Measurements from ENCODE around the gene SF3B2.

Gene SF3B2

GRCh38 chr11:66011239-66011784 is 40.9 kb upstream of the SF3B2 start:
- TF ChIP-seq CTCF (IDR thresholded peaks at IDR 0.05) = no peak
- Histone ChIP-seq H3K4me1 (ENCODE audit: control insufficient read depth in 1 of 2, insufficient read depth in 1 of 2, low read depth in 1 of 2, low read length in 1 of 2) (peaks cover 0 to 9% of the 10 kb centered on the region in 2 experiments), H3K9me3 (no peaks in the 10 kb centered on the region), H3K36me3 (no peaks in the 10 kb centered on the region), H3K4me3 (ENCODE audit: low read depth in 1 of 2, low read length in 1 of 2) (no peak overlapping the region), H3K27me3 (peaks cover 62% of the 10 kb centered on the region), H3K27ac (no peak overlapping the region)

- Histone ChIP-seq H3K27ac (no peak within 1 kb of the TSS), H3K36me3 (no peaks in the 10 kb centered on the region), H3K4me3 (ENCODE audit: low read depth in 1 of 2, low read length in 1 of 2) (no peak within 1 kb of the TSS), H3K27me3 (peaks cover 62% of the 10 kb centered on the region), H3K9me3 (no peaks in the 10 kb centered on the region), H3K4me1 (ENCODE audit: control insufficient read depth in 1 of 2, insufficient read depth in 1 of 2, low read depth in 1 of 2, low read length in 1 of 2) (peaks cover 0 to 9% of the 10 kb centered on the region in 2 experiments)
- TF ChIP-seq CTCF (IDR thresholded peaks at IDR 0.05) = no peak
Observed at GRCh38 chr11:66011785-66012303, 40.3 kb upstream of the SF3B2 start, which contains the start of gene CST6. CST6 (plus strand) TSS chr11:66012008; CDS start chr11:66012045, 37 bp downstream.

- H3K9me3 ChIP-seq = no peaks in the 10 kb centered on the region
- TF ChIP-seq CTCF (IDR thresholded peaks at IDR 0.05) = no peak
Observed at GRCh38 chr11:66012371-66012945, 39.7 kb upstream of the SF3B2 start.

GRCh38 chr11:66012946-66013761 is 39.0 kb upstream of the SF3B2 start:
- Histone ChIP-seq H3K27ac (no peak overlapping the region), H3K9me3 (no peaks in the 10 kb centered on the region), H3K27me3 (peaks cover 58% of the 10 kb centered on the region), H3K4me3 (ENCODE audit: low read depth in 1 of 2, low read length in 1 of 2) (no peak overlapping the region), H3K36me3 (no peaks in the 10 kb centered on the region), H3K4me1 (ENCODE audit: control insufficient read depth in 1 of 2, insufficient read depth in 1 of 2, low read depth in 1 of 2, low read length in 1 of 2) (peaks cover 0 to 9% of the 10 kb centered on the region in 2 experiments)
- TF ChIP-seq CTCF (IDR thresholded peaks at IDR 0.05) = no peak

More at GRCh38 chr11:66012371-66012945, 39.7 kb upstream of the SF3B2 start:
- Histone ChIP-seq H3K27me3 (peaks cover 62% of the 10 kb centered on the region), H3K36me3 (no peaks in the 10 kb centered on the region), H3K4me1 (ENCODE audit: control insufficient read depth in 1 of 2, insufficient read depth in 1 of 2, low read depth in 1 of 2, low read length in 1 of 2) (peaks cover 0 to 9% of the 10 kb centered on the region in 2 experiments), H3K4me3 (ENCODE audit: low read depth in 1 of 2, low read length in 1 of 2) (no peak overlapping the region), H3K27ac (no peak overlapping the region)

- H3K4me3 ChIP-seq (ENCODE audit: low read depth in 1 of 2, low read length in 1 of 2) = no peak overlapping the region
- H3K27me3 ChIP-seq = peaks cover 52% of the 10 kb centered on the region
- no peak for TF ChIP-seq CTCF (IDR thresholded peaks at IDR 0.05)
- no peaks in the 10 kb centered on the region for H3K9me3 ChIP-seq
- H3K36me3 ChIP-seq = no peaks in the 10 kb centered on the region
- peaks cover 0 to 9% of the 10 kb centered on the region in 2 experiments for H3K4me1 ChIP-seq (ENCODE audit: control insufficient read depth in 1 of 2, insufficient read depth in 1 of 2, low read depth in 1 of 2, low read length in 1 of 2)
- H3K27ac ChIP-seq = no peak overlapping the region
Observed at GRCh38 chr11:66013762-66014100, 38.4 kb upstream of the SF3B2 start.

All from neutrophil (primary cell).